Neural cell (in vitro differentiated cells): ENCODE data around the gene PGAP6. TPM values are rescaled to one million over a fixed set of nuclear protein-coding genes. Genes with fewer than 3 reads are reported as not detected.

Experiments
- H2AFZ ChIP-seq: fragments of 200-600, 300-800 bp; sonication (generic), shearing (Covaris generic); 2 replicates; pipeline ENCODE4 v1.6.0; 2014; ENCODE audit warnings: low read depth, mild to moderate bottlenecking, antibody characterized with exemption, low read length, moderate library complexity
- H3F3A ChIP-seq: fragments of 200-600 bp; shearing (Covaris generic); 2 replicates; pipeline ENCODE4 v1.6.1; 2016; ENCODE audit warnings: mild to moderate bottlenecking, moderate library complexity, mixed read lengths, antibody characterized with exemption, low read length; ENCODE audit not compliant: insufficient read depth, poor library complexity, severe bottlenecking
- H3K27ac ChIP-seq: fragments of 200-600, 300-800 bp; sonication (generic), shearing (Covaris generic); 2 replicates; pipeline ENCODE4 v1.5.1; 2014; ENCODE audit warnings: mild to moderate bottlenecking, low read length, moderate library complexity
- H3K27me3 ChIP-seq: fragments of 300-800, 200-600 bp; sonication (generic), shearing (Covaris generic); 2 replicates; pipeline ENCODE4 v1.6.0; 2014; ENCODE audit warnings: mild to moderate bottlenecking, low read depth, low read length, moderate library complexity; ENCODE audit not compliant: insufficient read depth
- H3K36me3 ChIP-seq: fragments of 300-800, 200-600 bp; sonication (generic), shearing (Covaris generic); 2 replicates; pipeline ENCODE4 v1.5.1; 2014; ENCODE audit warnings: mild to moderate bottlenecking, antibody characterized with exemption, low read length, moderate library complexity; ENCODE audit not compliant: insufficient read depth
- H3K4me2 ChIP-seq: fragments of 300-800, 200-600 bp; sonication (generic), shearing (Covaris generic); 2 replicates; pipeline ENCODE4 v1.6.0; 2014; ENCODE audit warnings: mild to moderate bottlenecking, low read length
- H3K4me3 ChIP-seq: fragments of 300-800, 200-600 bp; sonication (generic), shearing (Covaris generic); 2 replicates; pipeline ENCODE4 v1.5.1; 2014; ENCODE audit warnings: mild to moderate bottlenecking, low read length, moderate library complexity
- H3K79me2 ChIP-seq: fragments of 200-600 bp; shearing (Covaris generic); replicated peaks from 2 replicates; pipeline ENCODE4 v1.6.0; 2014; ENCODE audit warnings: mild to moderate bottlenecking, low read length, moderate library complexity; ENCODE audit not compliant: insufficient read depth
- H3K9ac ChIP-seq: fragments of 300-800, 200-600 bp; sonication (generic), shearing (Covaris generic); 2 replicates; pipeline ENCODE4 v1.6.1; 2016; ENCODE audit warnings: mild to moderate bottlenecking, low read length, mixed read lengths
- H3K9me2 ChIP-seq: fragments of 200-600 bp; shearing (Covaris generic); 2 replicates; pipeline ENCODE4 v1.6.1; 2016; ENCODE audit warnings: mild to moderate bottlenecking, low read length, mixed read lengths; ENCODE audit not compliant: insufficient read depth
- H3K9me3 ChIP-seq: fragments of 200-600, 300-800 bp; sonication (generic), shearing (Covaris generic); 2 replicates; pipeline ENCODE4 v1.6.1; 2016; ENCODE audit warnings: mild to moderate bottlenecking, mixed run types, low read length, moderate library complexity, mixed read lengths
- H4K20me1 ChIP-seq: fragments of 200-600 bp; shearing (Covaris generic); 2 replicates; pipeline ENCODE4 v1.6.1; 2016; ENCODE audit warnings: mild to moderate bottlenecking, mixed run types; ENCODE audit not compliant: insufficient read depth
- CTCF ChIP-seq: fragments of 450-650 bp; IDR thresholded peaks from 2 replicates; pipeline ENCODE4 v1.5.1; 2014; ENCODE audit warnings: antibody characterized with exemption, mild to moderate bottlenecking, moderate library complexity; ENCODE audit not compliant: poor library complexity, severe bottlenecking
- EP300 ChIP-seq: fragments of 450-650 bp; conservative IDR thresholded peaks from 2 replicates; pipeline ENCODE4 v1.6.1; 2014; ENCODE audit warnings: antibody characterized with exemption, mild to moderate bottlenecking, moderate library complexity; ENCODE audit not compliant: poor library complexity, severe bottlenecking
- EZH2 ChIP-seq: fragments of 200-600, 300-800 bp; shearing (Covaris generic), sonication (generic); IDR thresholded peaks from 2 replicates; pipeline ENCODE4 v1.6.1; 2014; ENCODE audit warnings: antibody characterized with exemption, low read length, borderline replicate concordance, mild to moderate bottlenecking; ENCODE audit not compliant: insufficient read depth, poor library complexity, severe bottlenecking
- MXI1 ChIP-seq: fragments of 450-650 bp; conservative IDR thresholded peaks from 2 replicates; pipeline ENCODE4 v1.6.1; 2014; ENCODE audit warnings: antibody characterized with exemption, mild to moderate bottlenecking; ENCODE audit not compliant: poor library complexity, severe bottlenecking
- POLR2AphosphoS5 ChIP-seq: IDR thresholded peaks from 2 replicates; pipeline ENCODE4 v1.6.1; 2012
- RAD21 ChIP-seq: fragments of 450-650 bp; conservative IDR thresholded peaks from 2 replicates; pipeline ENCODE4 v1.6.1; 2014; ENCODE audit warnings: antibody characterized with exemption, mild to moderate bottlenecking, moderate library complexity
- REST ChIP-seq: IDR thresholded peaks from 2 replicates; pipeline ENCODE4 v1.6.1; 2012; ENCODE audit warnings: borderline replicate concordance
- SMC3 ChIP-seq: fragments of 450-650 bp; conservative IDR thresholded peaks from 2 replicates; pipeline ENCODE4 v1.6.1; 2014; ENCODE audit warnings: antibody characterized with exemption, mild to moderate bottlenecking, moderate library complexity; ENCODE audit not compliant: poor library complexity
- TAF1 ChIP-seq: IDR thresholded peaks from 2 replicates; pipeline ENCODE4 v1.6.1; 2012; ENCODE audit warnings: low read depth
- polyA plus RNA-seq: library from polyadenylated mRNA; depleted of rRNA; stranded (reverse); fragments of >200 nt; gene quantifications from 2 replicates; pipeline ENCODE4 v1.2.3, GENCODE V29; 2014

The PGAP6 gene
- polyA plus RNA-seq, 1 donor from 2014 or later: 47.3 TPM

- TF ChIP-seq MXI1: no peak
Observed at GRCh38 chr16:354291-354881, 27.4 kb downstream of the PGAP6 start (continued).

GRCh38 chr16:353404-354290 lies 28.1 kb downstream of the PGAP6 start:
- no peaks in the 10 kb centered on the region for H3K27me3 ChIP-seq
- H3K9me3 ChIP-seq: no peaks in the 10 kb centered on the region
- TF ChIP-seq POLR2AphosphoS5 (no peak), TAF1 (no peak), EZH2 (no peak), REST (no peak), SMC3 (no peak), CTCF (no peak), RAD21 (no peak), EP300 (no peak), MXI1 (no peak)
- peak overlapping the region; percentile 67 for H3K4me3 ChIP-seq
- no peak overlapping the region for H3K27ac ChIP-seq
- peaks cover 8% of the 10 kb centered on the region for H3K79me2 ChIP-seq
- peak overlapping the region; percentile 45 for H3K9ac ChIP-seq
- peak overlapping the region; percentile 40 for H2AFZ ChIP-seq
- no peaks in the 10 kb centered on the region for H3K36me3 ChIP-seq
- no peak overlapping the region for H3K4me2 ChIP-seq
- no peaks in the 10 kb centered on the region for H4K20me1 ChIP-seq
- H3K9me2 ChIP-seq: no peaks in the 10 kb centered on the region
- H3F3A ChIP-seq: no peaks in the 10 kb centered on the region
